Measurements from ENCODE around the gene NLGN1.

GRCh38 chr3:174068035-174068434, 670.5 kb downstream of the NLGN1 start:
- TF ChIP-seq CTCF (IDR thresholded peaks at IDR 0.05) (no peak), REST (IDR thresholded peaks at IDR 0.05; ENCODE audit: insufficient read depth in 1 of 2, low read depth in 2 of 2, low read length in 1 of 2) (no peak), SIN3A (IDR thresholded peaks at IDR 0.05; ENCODE audit: borderline replicate concordance, insufficient read depth, low read depth, low read length) (no peak), POLR2AphosphoS5 (IDR thresholded peaks at IDR 0.05; ENCODE audit: low read depth, low read length) (no peak)

All from Panc1 (cell line).